H1 (cell line): ENCODE measurements around the gene CSNK1D. TPM values are rescaled to one million over a fixed set of nuclear protein-coding genes. Genes with fewer than 3 reads are reported as not detected.

Experiments
- BRCA1 ChIP-seq: IDR thresholded peaks from 2 replicates; pipeline ENCODE4 v1.6.1; 2012; ENCODE audit warnings: low read depth, low read length, improper control_type of control experiment
- CEBPB ChIP-seq: IDR thresholded peaks from 2 replicates; pipeline ENCODE4 v1.6.1; 2012; ENCODE audit warnings: low read depth, low read length
- CHD7 ChIP-seq: fragments of 300-600 bp; sonication (generic); IDR thresholded peaks from 2 replicates; pipeline ENCODE4 v1.7.1; 2012; ENCODE audit warnings: low read length, moderate library complexity, mild to moderate bottlenecking, inconsistent platforms; ENCODE audit not compliant: insufficient replicate concordance
- MAX ChIP-seq: IDR thresholded peaks from 2 replicates; pipeline ENCODE4 v1.6.1; 2012; ENCODE audit warnings: inconsistent platforms
- POU5F1 ChIP-seq: IDR thresholded peaks from 2 replicates; pipeline ENCODE4 v1.6.1; 2011; ENCODE audit warnings: low read depth, mild to moderate bottlenecking, low read length, moderate library complexity
- RBBP5 ChIP-seq: IDR thresholded peaks from 2 replicates; pipeline ENCODE4 v1.7.1; 2012; ENCODE audit warnings: low read depth, mild to moderate bottlenecking, inconsistent platforms, low read length, moderate library complexity, borderline replicate concordance
- TAF1 ChIP-seq: IDR thresholded peaks from 2 replicates; pipeline ENCODE4 v1.6.1; 2011; ENCODE audit warnings: mild to moderate bottlenecking, low read depth, low read length
- YY1 ChIP-seq: IDR thresholded peaks from 2 replicates; pipeline ENCODE4 v1.6.1; 2011; ENCODE audit warnings: low read depth, mild to moderate bottlenecking, low read length
- polyA plus RNA-seq, 7 experiments: library from polyadenylated mRNA; depleted of rRNA in 3 of 7; stranded (reverse) in 5 of 7; unstranded in 2 of 7; fragments of >200 nt in 5 of 7; fragments of 200-250 nt in 2 of 7; gene quantifications; 1 replicate in 5 of 7; 2 replicates in 1 of 7; 4 replicates in 1 of 7; pipeline versions ENCODE4 v1.2.1 to v1.2.3, GENCODE V29; 2011 to 2013; ENCODE audit warnings: missing spikeins in 2 of 7, mixed read lengths in 2 of 7
- total RNA-seq: library from RNA; stranded (reverse); fragmentation: NEBNext Ultra II Directional; extraction: Animal tissue kit (Norgen Biotek cat#: 25700); gene quantifications from 2 replicates; pipeline ENCODE4 v1.2.1, GENCODE V29; 2021

CSNK1D gene
- total and polyA plus RNA-seq, 2 of the 8 experiments (the other 6 are each of a cell fraction or from before 2014, with no cell fraction given): 73.5 to 103 TPM

- no peak for TF ChIP-seq CHD7
- TF ChIP-seq POU5F1: no peak
- no peak for TF ChIP-seq TAF1
- TF ChIP-seq RBBP5: no peak
- no peak for TF ChIP-seq BRCA1
- TF ChIP-seq CEBPB: no peak
- no peak for TF ChIP-seq MAX
- TF ChIP-seq YY1: no peak
These were observed 69.6 kb downstream of the CSNK1D start (continued) for GRCh38 chr17:82203920-82204319.
